ENCODE measurements around the gene ZNF668.
"Not testable (repeated sequence)": the region's sequence is repeated elsewhere in the genome, so short reads cannot be mapped to it uniquely, and the experiment has no call there.

The ZNF668 gene

GRCh38 chr16:31105677-31106213 is 31.7 kb upstream of the ZNF668 start:
- H3K9ac ChIP-seq (ENCODE audit: low read length), result no peak overlapping the region
- TF ChIP-seq, protein P1, sequence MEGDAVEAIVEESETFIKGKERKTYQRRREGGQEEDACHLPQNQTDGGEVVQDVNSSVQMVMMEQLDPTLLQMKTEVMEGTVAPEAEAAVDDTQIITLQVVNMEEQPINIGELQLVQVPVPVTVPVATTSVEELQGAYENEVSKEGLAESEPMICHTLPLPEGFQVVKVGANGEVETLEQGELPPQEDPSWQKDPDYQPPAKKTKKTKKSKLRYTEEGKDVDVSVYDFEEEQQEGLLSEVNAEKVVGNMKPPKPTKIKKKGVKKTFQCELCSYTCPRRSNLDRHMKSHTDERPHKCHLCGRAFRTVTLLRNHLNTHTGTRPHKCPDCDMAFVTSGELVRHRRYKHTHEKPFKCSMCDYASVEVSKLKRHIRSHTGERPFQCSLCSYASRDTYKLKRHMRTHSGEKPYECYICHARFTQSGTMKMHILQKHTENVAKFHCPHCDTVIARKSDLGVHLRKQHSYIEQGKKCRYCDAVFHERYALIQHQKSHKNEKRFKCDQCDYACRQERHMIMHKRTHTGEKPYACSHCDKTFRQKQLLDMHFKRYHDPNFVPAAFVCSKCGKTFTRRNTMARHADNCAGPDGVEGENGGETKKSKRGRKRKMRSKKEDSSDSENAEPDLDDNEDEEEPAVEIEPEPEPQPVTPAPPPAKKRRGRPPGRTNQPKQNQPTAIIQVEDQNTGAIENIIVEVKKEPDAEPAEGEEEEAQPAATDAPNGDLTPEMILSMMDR (IDR thresholded peaks at IDR 0.05; ENCODE audit: low read length), result peak; percentile 62
- no peak for TF ChIP-seq EZH2phosphoT487 (IDR thresholded peaks at IDR 0.05; ENCODE audit: low read length)

GRCh38 chr16:31100876-31101641 is 27.0 kb upstream of the ZNF668 start:
- not testable (repeated sequence) for H3K27ac ChIP-seq (ENCODE audit: low read length); H3F3A ChIP-seq (ENCODE audit: insufficient read depth, low read length); H3K9me2 ChIP-seq (replicated peaks; ENCODE audit: insufficient read depth, low read length); H2AFZ ChIP-seq (ENCODE audit: low read length); H3K79me2 ChIP-seq (ENCODE audit: low read length); H3K36me3 ChIP-seq (replicated peaks; ENCODE audit: insufficient read depth, low read length); DNase-seq; H4K20me1 ChIP-seq (ENCODE audit: insufficient read depth, low read length); H3K4me2 ChIP-seq (ENCODE audit: low read depth, low read length); H3K9ac ChIP-seq (ENCODE audit: low read length); H3K4me1 ChIP-seq (ENCODE audit: low read length); H3K9me3 ChIP-seq (replicated peaks; ENCODE audit: insufficient read depth, low read length); H3K4me3 ChIP-seq (ENCODE audit: low read length)
- H3K27me3 ChIP-seq (replicated peaks; ENCODE audit: insufficient read depth, low read length), result peaks cover 32% of the 10 kb centered on the region

More at GRCh38 chr16:31105677-31106213, 31.7 kb upstream of the ZNF668 start:
- no peaks in the 10 kb centered on the region for H3K36me3 ChIP-seq (replicated peaks; ENCODE audit: insufficient read depth, low read length)
- peak overlapping the region; percentile 44 for H3K4me2 ChIP-seq (ENCODE audit: low read depth, low read length)
- H3K9me2 ChIP-seq (replicated peaks; ENCODE audit: insufficient read depth, low read length), result no peaks in the 10 kb centered on the region
- H3K27ac ChIP-seq (ENCODE audit: low read length), result no peak overlapping the region
- no peak overlapping the region for H3K4me3 ChIP-seq (ENCODE audit: low read length)
- H3K27me3 ChIP-seq (replicated peaks; ENCODE audit: insufficient read depth, low read length), result peaks cover 6% of the 10 kb centered on the region
- H3K9me3 ChIP-seq (replicated peaks; ENCODE audit: insufficient read depth, low read length), result no peaks in the 10 kb centered on the region
- peaks cover 19% of the 10 kb centered on the region for H3K79me2 ChIP-seq (ENCODE audit: low read length)
- H3F3A ChIP-seq (ENCODE audit: insufficient read depth, low read length), result peaks cover 17% of the 10 kb centered on the region
- DNase-seq, result peak; percentile 67
- 0 out of 2 replicates have a peak, but pooled peaks cover 11% of the 10 kb centered on the region for H3K4me1 ChIP-seq (ENCODE audit: low read length)
- no peaks in the 10 kb centered on the region for H4K20me1 ChIP-seq (ENCODE audit: insufficient read depth, low read length)
- peak overlapping the region; percentile 76 for H2AFZ ChIP-seq (ENCODE audit: low read length)

DNA sequence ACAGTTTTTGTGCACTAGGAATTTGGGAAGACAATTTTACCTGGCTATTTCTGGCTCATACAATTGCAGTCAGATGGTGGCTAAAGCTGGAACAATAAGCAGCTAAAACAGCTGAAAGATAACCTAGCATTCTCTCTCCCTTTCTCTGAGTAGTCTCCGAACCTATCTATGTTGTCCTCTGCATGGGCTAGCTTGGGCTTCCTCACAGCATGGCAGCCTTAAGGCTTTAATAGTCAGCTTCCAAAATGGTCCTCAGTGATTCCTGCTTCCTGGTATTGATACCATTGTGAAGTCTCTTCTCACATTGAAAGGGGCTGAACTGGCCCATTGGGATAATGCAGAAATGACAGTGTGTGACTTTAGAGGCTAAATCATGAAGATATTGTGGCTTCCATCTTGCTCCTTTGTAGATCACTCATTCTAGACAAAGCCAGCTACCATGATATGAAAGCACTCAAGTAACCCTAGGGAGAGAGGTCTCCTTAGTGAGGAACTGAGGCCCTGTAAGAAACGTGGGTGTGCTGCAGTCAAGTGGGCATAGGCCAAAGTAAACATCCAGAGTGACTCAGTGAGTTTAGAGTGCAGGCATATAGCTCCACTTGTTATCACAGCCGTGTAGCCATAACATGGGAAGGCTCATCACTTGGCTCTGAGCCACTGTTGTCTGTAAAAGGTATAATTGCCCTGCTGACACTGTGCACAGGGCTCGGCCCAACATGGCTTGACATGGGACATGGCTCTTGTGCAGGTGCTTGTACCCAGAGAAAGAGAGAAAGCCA is 26.0 kb upstream of the ZNF668 start:
- no peaks in the 10 kb centered on the region for H3F3A ChIP-seq (ENCODE audit: insufficient read depth, low read length)
- no peak overlapping the region for H3K4me3 ChIP-seq (ENCODE audit: low read length)
- no peak overlapping the region for H3K27ac ChIP-seq (ENCODE audit: low read length)
- H3K9ac ChIP-seq (ENCODE audit: low read length), result no peak overlapping the region
- H3K4me1 ChIP-seq (ENCODE audit: low read length), result no peaks in the 10 kb centered on the region
- no peaks in the 10 kb centered on the region for H3K9me3 ChIP-seq (replicated peaks; ENCODE audit: insufficient read depth, low read length)
- H3K27me3 ChIP-seq (replicated peaks; ENCODE audit: insufficient read depth, low read length), result peaks cover 32% of the 10 kb centered on the region
- DNase-seq, result no peak
- H3K9me2 ChIP-seq (replicated peaks; ENCODE audit: insufficient read depth, low read length), result no peaks in the 10 kb centered on the region
- no peak overlapping the region for H2AFZ ChIP-seq (ENCODE audit: low read length)
- no peaks in the 10 kb centered on the region for H3K36me3 ChIP-seq (replicated peaks; ENCODE audit: insufficient read depth, low read length)
- H3K79me2 ChIP-seq (ENCODE audit: low read length), result no peaks in the 10 kb centered on the region
- H3K4me2 ChIP-seq (ENCODE audit: low read depth, low read length), result no peak overlapping the region
- TF ChIP-seq, protein P1 (IDR thresholded peaks at IDR 0.05; ENCODE audit: low read length), result no peak
- TF ChIP-seq EZH2 (optimal IDR thresholded peaks at IDR 0.05; ENCODE audit: low read depth, low read length) (no peak), EZH2phosphoT487 (IDR thresholded peaks at IDR 0.05; ENCODE audit: low read length) (no peak)
- no peaks in the 10 kb centered on the region for H4K20me1 ChIP-seq (ENCODE audit: insufficient read depth, low read length)
